ENCODE results near the gene HSF2.

HSF2 gene

GRCh38 chr6:122399055-122399347 lies 451 bp upstream of the HSF2 start:
- no peak for DNase-seq (ENCODE audit: low read depth)

GRCh38 chr6:122400121-122400450 lies 634 bp downstream of the HSF2 start:
- DNase-seq (ENCODE audit: low read depth): no peak

DNA sequence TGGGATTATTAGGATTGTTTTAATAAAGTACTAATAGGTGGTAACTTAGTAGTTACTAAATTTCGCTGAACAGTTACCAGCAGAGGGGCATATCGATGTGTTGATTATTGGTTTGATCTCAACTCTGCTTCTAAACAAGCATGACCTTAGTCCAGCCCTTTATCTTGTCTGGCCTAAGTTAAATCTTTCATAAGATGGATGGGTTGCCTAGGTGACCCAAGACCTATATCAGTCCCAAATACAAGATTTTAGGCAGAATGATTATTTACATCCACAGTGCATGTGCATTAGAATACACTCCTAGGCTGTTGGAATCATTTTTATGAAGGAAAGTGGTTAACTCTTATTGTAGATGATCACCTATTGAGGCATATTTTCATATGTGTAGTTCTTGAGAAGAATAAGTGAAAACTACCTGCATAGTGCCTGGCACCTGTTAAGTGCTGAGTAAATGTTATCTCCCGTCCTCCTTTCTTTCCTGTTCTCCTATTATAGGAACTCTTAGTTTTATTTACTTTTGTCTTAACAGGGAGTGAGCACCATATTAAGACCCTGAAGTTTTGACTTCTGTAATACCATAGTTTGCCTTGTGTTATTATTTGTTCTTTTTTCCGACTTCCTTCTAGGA lies 1.1 kb downstream of the HSF2 start:
- no peak for DNase-seq (ENCODE audit: low read depth)

DNA sequence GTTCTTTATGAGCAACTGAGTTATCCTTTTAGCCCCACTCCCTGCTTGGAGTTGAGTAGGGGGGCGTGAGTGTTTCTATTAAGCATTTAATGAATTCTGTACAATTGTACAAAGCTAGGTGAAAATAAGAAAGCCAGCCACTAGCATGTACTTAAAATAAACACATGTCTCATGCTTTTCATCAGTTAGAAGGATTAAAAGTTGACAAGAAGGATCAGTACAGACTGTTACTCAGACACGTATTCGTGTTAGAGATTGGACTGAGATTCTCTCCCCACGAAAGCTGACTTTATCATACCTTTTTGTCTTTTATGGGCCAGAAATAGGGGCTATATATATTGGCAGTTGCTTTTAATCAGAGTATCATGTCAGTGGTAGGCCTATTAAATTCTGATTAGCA lies 1.7 kb downstream of the HSF2 start:
- peak; percentile 31 for DNase-seq (ENCODE audit: low read depth)

DNA sequence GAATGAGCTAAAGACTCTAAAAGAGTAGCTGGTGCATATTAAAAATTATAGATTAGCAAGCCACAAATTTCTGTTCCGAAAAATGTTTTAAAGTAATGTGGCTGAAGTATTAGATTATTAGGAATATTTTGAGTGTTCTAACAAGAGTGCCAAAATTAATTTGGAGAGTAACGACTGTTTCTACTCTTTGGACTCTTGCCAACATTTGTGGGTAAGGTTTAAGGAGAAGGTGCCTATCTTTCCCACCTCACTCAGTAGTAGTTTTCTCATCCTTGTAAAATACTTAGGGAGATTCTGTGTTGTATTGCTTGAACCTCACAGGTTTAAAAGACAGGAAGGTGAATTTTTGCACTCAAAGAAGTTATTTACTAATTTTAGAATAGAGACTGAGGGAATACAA lies 5.0 kb downstream of the HSF2 start:
- no peak for DNase-seq (ENCODE audit: low read depth)

- peak; percentile 23 for DNase-seq (ENCODE audit: low read depth)
Observed at GRCh38 chr6:122405417-122405816, 6.0 kb downstream of the HSF2 start.

- DNase-seq (ENCODE audit: low read depth): no peak
Observed at GRCh38 chr6:122406187-122406586, 6.7 kb downstream of the HSF2 start.

DNA sequence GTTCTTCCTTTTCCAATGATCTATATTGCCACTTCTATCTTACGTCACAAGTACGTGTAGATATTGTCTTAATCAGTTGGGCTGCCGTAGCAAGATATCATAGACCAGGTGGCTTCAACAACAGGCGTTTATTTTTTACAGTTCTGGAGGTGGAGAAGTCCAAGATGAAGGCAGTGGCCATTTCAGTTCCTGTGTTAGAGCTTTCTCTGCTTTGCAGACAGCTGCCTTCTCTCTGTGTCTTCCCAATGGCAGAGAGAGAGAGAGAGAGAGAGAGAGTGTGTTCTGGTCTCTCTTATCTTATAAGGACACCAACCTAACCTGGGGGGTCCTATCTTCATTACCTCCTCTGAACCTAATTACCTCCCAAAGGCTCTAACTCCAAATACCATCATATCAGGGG lies 8.3 kb downstream of the HSF2 start:
- no peak for DNase-seq (ENCODE audit: low read depth)

- DNase-seq (ENCODE audit: low read depth): no peak
Observed at GRCh38 chr6:122408240-122408639, 8.8 kb downstream of the HSF2 start.

DNA sequence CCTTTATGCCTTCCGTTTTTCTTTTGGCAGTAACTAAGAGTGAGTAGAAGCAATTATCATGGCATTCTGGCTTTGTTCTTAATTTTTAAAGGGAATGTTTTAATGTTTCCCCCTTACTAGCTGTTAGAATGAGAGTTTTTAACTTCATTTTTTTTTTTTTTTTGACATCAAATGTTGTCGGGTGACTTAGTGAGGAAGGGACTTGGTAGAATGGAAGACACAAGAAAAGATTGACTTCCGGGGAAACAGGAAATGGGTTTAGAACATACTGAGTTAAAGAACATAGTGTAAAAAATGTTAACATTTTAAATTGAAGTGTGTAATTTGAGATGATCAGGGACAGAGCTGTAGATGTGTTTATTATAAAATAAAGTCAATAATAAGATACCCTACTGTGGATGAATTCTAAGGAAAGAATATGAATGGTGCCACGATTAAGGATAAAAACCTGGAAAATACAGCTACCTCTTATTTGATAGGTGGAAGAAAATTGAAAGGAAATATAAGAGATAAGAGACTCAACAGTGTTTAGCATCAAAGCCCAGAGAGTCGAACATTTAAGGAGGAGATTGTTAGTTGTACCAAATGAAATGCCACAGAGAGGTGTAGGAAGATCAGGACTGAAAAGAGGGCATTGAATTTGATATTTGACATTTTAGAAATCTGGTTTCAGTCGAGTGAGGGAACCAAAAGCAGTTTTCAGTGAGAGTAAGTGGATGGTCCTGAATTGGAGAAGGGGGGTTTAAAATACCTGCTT lies 9.4 kb downstream of the HSF2 start:
- no peak for DNase-seq (ENCODE audit: low read depth)

DNA sequence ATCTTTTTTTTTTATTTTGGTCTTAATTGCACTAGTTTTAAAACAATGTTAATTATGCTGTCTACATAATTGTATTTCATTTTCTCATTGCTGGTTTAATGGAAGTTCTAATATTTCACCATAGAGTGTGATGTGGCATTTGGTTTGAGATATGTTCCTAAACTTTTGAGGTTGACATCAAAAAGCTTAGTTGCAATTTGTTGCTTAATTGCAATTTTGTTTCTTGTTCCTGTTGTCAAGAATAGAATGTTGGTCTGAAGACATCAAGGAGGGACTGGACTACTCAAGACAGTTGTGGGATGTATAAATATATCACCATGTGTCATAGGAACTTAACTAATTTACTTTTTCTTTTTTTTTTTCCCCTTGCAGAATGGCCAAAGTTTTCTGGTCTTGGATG lies 12.5 kb downstream of the HSF2 start:
- no peak for DNase-seq (ENCODE audit: low read depth)

DNA sequence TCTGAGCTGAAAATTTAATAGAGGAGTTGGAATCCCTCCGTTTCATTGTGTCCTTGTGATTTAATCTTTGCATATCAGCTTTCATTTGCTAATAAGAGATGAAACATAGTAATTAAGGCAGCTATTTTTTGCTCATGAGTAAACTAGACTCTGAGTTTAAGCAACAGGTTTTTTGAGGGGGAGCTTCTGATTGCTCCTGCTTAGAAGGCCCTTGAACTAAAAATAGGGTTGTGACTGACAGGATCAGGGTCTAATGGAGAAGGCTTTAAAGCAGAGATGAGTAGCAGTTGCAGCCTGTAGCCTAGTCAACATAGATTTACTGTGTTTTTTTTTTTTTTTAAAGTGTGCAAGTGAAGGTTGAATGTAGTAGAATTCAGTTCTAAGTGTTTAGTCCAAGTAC lies 17.4 kb downstream of the HSF2 start:
- no peak for DNase-seq (ENCODE audit: low read depth)

- no peak for DNase-seq (ENCODE audit: low read depth)
Observed at GRCh38 chr6:122422003-122422402, 22.6 kb downstream of the HSF2 start.

DNA sequence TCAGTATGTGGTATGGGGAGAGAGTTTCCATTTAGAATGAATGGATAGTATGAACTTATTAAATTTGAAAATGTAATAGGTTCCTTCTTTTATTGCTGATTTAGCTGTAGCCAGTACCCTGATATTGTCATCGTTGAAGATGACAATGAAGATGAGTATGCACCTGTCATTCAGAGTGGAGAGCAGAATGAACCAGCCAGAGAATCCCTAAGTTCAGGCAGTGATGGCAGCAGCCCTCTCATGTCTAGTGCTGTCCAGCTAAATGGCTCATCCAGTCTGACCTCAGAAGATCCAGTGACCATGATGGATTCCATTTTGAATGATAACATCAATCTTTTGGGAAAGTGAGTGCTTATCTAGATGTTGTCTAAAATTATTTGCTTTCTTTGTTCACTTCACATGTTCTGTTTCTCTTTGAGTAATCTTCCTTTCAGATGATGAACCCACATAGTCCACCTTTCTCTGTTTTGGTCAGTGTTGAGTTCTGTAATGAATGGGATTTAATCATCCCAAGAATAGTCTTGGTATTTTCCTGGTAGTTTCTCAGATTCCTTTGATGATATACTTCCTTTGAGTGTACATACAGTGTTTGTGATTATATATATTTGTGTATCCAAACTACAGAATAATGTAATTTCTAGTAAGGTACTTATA lies 23.3 kb downstream of the HSF2 start:
- no peak for DNase-seq (ENCODE audit: low read depth)

DNA sequence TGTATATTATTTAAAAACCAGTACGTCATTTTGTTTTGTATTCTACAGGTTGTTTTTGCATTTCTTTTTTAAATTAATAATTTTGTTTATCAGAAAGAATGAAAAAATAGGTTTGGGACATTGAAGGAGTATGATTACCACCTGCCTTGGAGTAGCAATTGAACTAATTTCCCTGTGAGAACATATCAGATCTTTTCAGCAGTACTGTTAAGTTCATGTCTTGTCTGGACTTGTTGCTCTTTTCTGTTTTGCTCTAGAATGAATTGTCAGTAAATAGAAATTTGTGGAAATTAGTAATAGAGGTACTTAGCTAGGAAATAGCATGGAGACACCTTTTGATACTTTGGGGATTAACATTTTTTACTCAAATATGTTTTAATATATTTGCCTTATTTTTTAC lies 24.3 kb downstream of the HSF2 start:
- DNase-seq (ENCODE audit: low read depth): no peak

GRCh38 chr6:122426597-122426996 lies 27.1 kb downstream of the HSF2 start:
- peak; percentile 26 for DNase-seq (ENCODE audit: low read depth)

GRCh38 chr6:122428781-122429180 lies 29.3 kb downstream of the HSF2 start:
- DNase-seq (ENCODE audit: low read depth): peak; percentile 58

- peak; percentile 36 for DNase-seq (ENCODE audit: low read depth)
Observed at GRCh38 chr6:122429323-122429722, 29.9 kb downstream of the HSF2 start.

DNA sequence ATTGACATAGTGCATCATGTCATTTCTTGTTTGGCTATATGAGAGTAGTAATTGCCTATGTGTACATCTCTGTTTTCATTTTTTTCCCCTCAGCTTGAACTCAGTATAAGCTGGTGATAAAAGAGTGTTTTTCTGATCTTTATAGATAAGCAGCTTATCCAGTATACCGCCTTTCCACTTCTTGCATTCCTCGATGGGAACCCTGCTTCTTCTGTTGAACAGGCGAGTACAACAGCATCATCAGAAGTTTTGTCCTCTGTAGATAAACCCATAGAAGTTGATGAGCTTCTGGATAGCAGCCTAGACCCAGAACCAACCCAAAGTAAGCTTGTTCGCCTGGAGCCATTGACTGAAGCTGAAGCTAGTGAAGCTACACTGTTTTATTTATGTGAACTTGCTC lies 32.3 kb downstream of the HSF2 start:
- no peak for DNase-seq (ENCODE audit: low read depth)

DNA sequence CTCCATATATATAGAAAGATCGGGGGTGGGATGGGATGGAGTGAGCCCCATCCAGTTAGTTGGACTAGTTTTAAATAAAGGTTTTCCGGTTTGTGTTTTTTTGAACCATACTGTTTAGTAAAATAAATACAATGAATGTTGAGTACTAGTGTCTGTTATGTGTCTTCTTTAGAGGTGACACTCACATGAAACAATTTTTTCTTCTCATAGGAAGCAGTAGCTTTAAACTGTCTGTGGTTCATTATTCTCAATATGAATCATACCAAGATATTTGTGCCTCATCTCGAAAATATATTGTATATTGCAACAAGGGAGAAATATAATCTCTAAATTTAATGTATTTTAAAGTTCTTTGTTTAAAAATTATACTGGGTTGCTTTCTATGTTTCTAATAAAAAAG lies 33.4 kb downstream of the HSF2 start:
- peak; percentile 53 for DNase-seq (ENCODE audit: low read depth)

GRCh38 chr6:122438975-122439374 lies 39.5 kb downstream of the HSF2 start:
- no peak for DNase-seq (ENCODE audit: low read depth)

- DNase-seq (ENCODE audit: low read depth): no peak
Observed at GRCh38 chr6:122445274-122445673, 45.8 kb downstream of the HSF2 start.

GRCh38 chr6:122449069-122449468 lies 49.6 kb downstream of the HSF2 start:
- DNase-seq (ENCODE audit: low read depth): no peak

GRCh38 chr6:122452509-122452908 lies 53.1 kb downstream of the HSF2 start:
- DNase-seq (ENCODE audit: low read depth): no peak

Data from amniotic epithelial cell (primary cell).